Stimulated activated memory B cell treated with anti-CD40 and anti-IgM and Interleukin-4, amounts not matched to agents 10 μg/mL and 1 μg/mL and 100 μg/mL, for 72 hours (primary cell): ENCODE measurements around the gene TXNDC16.

ENCODE experiments used
- ATAC-seq: fragments of 150-1000 bp; cut with Tn5 transposase; 2 replicates; pipeline ENCODE4 v1.10.0; 2021
- H3K27ac Mint-ChIP-seq: one replicate; pipeline ENCODE4 v1.8.0; 2022; ENCODE audit warnings: mild to moderate bottlenecking, mixed read lengths
- H3K27me3 Mint-ChIP-seq: one replicate; pipeline ENCODE4 v1.8.0; 2022; ENCODE audit warnings: mixed read lengths
- H3K36me3 Mint-ChIP-seq: one replicate; pipeline ENCODE4 v1.8.0; 2022; ENCODE audit warnings: mixed read lengths
- H3K4me1 Mint-ChIP-seq: one replicate; pipeline ENCODE4 v1.8.0; 2022; ENCODE audit warnings: mixed read lengths
- H3K4me3 Mint-ChIP-seq: one replicate; pipeline ENCODE4 v1.8.0; 2022; ENCODE audit warnings: mild to moderate bottlenecking, moderate library complexity, mixed read lengths
- H3K9me3 Mint-ChIP-seq: one replicate; pipeline ENCODE4 v1.8.0; 2022; ENCODE audit warnings: mixed read lengths

The TXNDC16 gene

DNA sequence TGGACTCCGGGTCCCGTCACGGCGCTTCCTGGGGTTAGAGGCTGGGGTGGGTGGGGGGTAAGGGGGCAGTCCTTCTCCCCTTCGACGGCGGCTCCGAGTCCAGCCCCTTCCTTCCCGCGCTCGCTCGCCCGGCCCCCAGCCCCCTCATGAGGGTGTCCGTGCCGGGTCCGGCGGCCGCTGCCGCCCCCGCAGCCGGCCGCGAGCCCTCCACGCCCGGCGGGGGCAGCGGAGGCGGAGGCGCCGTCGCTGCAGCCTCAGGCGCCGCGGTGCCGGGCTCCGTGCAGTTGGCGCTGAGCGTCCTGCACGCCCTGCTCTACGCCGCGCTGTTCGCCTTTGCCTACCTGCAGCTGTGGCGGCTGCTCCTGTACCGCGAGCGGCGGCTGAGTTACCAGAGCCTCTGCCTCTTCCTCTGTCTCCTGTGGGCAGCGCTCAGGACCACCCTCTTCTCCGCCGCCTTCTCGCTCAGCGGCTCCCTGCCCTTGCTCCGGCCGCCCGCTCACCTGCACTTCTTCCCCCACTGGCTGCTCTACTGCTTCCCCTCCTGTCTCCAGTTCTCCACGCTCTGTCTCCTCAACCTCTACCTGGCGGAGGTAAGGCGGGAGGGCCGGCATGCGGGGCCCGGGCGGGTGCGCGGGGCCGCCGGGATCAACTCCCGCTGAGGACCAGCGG lies 831 bp upstream of the TXNDC16 start:
- no peaks in the 10 kb centered on the region for H3K36me3 Mint-ChIP-seq
- ATAC-seq, result peak; percentile 50
- H3K9me3 Mint-ChIP-seq, result no peaks in the 10 kb centered on the region
- H3K4me1 Mint-ChIP-seq, result peaks cover 29% of the 10 kb centered on the region
- H3K4me3 Mint-ChIP-seq, result peak overlapping the region; percentile 95
- H3K27me3 Mint-ChIP-seq, result peaks cover 8% of the 10 kb centered on the region
- peak overlapping the region; percentile 91 for H3K27ac Mint-ChIP-seq

DNA sequence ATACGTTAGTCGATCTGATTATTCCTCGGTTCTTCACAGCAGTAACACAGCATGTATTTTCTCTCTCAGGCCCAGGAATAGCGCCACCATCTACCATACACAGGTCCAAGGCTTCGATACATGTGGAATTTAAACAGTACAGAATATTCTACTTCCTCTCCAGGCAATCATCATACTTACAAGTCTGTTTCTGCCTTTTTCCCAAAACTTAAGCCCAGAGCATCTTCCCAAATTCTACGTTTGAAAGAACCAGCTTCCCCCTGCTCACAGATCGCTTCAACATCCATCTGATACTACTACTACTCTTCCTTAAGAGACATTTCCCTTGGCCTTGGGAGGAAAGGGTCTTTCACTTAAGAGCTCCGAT lies 626 bp downstream of the TXNDC16 start:
- Mint-ChIP-seq H3K27me3 (peaks cover 8% of the 10 kb centered on the region), H3K36me3 (no peaks in the 10 kb centered on the region), H3K4me1 (peaks cover 29% of the 10 kb centered on the region), H3K4me3 (peak overlapping the region; percentile 89), H3K9me3 (no peaks in the 10 kb centered on the region), H3K27ac (peak overlapping the region; percentile 91)
- no peak for ATAC-seq

DNA sequence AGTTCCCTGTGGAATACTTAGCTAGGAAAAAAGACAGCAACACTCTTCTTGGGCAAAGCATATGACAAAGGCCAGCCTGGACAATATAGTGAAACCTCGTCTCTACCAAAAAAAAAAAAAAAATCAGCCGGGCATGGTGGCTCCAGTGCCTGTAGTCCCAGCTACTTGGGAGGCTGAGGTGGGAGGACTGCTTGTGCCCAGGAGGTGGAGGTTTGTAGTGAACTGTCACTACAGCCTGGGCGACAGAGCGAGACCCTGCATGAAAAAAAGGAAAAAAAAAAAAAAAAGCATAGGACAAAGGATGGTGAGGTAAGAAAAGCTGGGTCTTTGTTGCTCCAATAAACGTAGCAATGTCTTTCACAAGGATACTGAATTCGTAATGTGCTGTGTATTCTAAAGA lies 1.1 kb downstream of the TXNDC16 start:
- Mint-ChIP-seq H3K36me3 (no peaks in the 10 kb centered on the region), H3K4me3 (peak overlapping the region; percentile 89), H3K9me3 (no peaks in the 10 kb centered on the region), H3K4me1 (peaks cover 31% of the 10 kb centered on the region), H3K27ac (peak overlapping the region; percentile 91), H3K27me3 (peaks cover 8% of the 10 kb centered on the region)
- ATAC-seq, result no peak

DNA sequence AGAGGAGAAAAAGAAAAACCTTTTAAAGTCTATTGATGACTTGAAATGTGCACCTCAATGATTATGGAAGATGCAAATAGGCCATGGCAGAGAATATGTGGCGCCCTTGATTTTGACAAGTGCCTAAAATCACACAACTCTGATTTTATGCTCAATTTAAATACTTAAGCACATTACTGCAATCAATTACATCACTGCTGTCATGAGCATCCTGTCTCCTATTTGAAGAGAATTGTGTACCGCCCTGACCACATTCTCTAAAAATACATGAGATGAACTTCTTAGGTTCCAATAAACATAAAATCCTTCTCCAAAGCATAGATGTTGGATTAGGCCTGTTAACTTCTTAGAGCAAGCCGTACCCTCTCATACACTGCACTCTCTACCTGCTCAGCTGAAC lies 1.6 kb downstream of the TXNDC16 start:
- Mint-ChIP-seq H3K27me3 (peaks cover 8% of the 10 kb centered on the region), H3K27ac (peak overlapping the region; percentile 91), H3K4me3 (no peak overlapping the region), H3K4me1 (peaks cover 36% of the 10 kb centered on the region), H3K9me3 (no peaks in the 10 kb centered on the region), H3K36me3 (no peaks in the 10 kb centered on the region)
- ATAC-seq, result no peak

DNA sequence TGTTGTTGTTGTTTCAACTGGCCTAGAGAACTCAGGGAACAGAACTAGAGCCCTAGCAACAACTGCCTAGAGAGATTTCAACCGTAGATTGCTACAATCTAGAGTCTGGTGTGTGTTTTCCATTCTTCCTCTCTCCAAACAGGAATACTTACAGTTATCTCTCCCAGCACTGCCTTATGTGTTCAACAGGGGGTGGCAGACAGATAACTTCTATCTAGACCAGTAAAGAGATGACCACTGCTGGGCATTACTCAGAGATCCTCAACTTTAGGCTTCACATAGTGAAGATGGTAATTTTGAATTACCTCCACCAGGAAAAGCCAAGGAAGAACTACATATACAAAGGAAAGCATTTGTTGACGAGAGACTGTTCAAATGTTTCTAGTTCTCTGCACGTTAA lies 4.8 kb downstream of the TXNDC16 start:
- no peak overlapping the region for H3K27ac Mint-ChIP-seq
- no peak for ATAC-seq
- H3K9me3 Mint-ChIP-seq, result no peaks in the 10 kb centered on the region

DNA sequence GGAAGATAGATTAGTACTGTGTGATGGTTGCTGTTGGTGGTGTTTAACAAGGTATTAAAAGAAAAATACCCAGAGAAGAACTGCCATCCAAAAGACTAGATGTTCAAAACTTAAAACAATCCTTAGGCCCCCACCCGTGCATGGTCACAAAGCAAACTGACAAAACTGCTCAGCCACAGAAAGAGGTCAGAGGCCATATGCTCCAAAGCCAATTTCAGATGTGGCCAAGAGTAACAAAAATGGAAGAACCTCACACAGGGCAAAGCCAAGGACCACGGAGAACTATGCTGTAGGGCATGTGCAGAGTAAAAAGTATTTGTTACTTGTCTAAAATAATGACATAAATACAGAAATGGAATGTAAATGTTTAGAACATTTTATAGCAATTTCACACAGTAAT lies 5.3 kb downstream of the TXNDC16 start:
- Mint-ChIP-seq H3K36me3 (peaks cover 5% of the 10 kb centered on the region), H3K27me3 (no peaks in the 10 kb centered on the region), H3K9me3 (no peaks in the 10 kb centered on the region), H3K27ac (no peak overlapping the region), H3K4me1 (peaks cover 31% of the 10 kb centered on the region), H3K4me3 (no peak overlapping the region)
- no peak for ATAC-seq

More for the DNA sequence above, 4.8 kb downstream of the TXNDC16 start:
- H3K27me3 Mint-ChIP-seq, result no peaks in the 10 kb centered on the region
- peaks cover 33% of the 10 kb centered on the region for H3K4me1 Mint-ChIP-seq
- peaks cover 5% of the 10 kb centered on the region for H3K36me3 Mint-ChIP-seq
- no peak overlapping the region for H3K4me3 Mint-ChIP-seq

DNA sequence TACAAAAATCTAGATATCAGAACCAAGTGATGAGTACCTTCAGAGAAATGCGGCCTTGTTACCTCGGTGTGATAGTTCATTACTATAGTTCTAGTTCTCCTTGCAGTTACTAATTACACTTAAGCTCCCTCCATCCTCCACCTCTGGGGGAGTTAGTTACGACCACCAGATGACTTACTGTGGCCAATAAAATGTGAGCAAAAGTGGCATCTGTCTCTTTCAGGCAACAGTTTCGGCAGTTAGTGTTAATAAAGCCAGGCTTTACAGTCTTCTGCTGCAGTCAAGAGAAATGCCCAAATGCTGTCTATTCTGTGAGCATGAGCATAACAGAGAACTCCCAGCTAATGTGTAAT lies 6.0 kb downstream of the TXNDC16 start:
- Mint-ChIP-seq H3K4me1 (peaks cover 24% of the 10 kb centered on the region), H3K36me3 (peaks cover 5% of the 10 kb centered on the region), H3K27me3 (no peaks in the 10 kb centered on the region), H3K9me3 (no peaks in the 10 kb centered on the region), H3K4me3 (no peak overlapping the region), H3K27ac (no peak overlapping the region)
- ATAC-seq, result no peak

DNA sequence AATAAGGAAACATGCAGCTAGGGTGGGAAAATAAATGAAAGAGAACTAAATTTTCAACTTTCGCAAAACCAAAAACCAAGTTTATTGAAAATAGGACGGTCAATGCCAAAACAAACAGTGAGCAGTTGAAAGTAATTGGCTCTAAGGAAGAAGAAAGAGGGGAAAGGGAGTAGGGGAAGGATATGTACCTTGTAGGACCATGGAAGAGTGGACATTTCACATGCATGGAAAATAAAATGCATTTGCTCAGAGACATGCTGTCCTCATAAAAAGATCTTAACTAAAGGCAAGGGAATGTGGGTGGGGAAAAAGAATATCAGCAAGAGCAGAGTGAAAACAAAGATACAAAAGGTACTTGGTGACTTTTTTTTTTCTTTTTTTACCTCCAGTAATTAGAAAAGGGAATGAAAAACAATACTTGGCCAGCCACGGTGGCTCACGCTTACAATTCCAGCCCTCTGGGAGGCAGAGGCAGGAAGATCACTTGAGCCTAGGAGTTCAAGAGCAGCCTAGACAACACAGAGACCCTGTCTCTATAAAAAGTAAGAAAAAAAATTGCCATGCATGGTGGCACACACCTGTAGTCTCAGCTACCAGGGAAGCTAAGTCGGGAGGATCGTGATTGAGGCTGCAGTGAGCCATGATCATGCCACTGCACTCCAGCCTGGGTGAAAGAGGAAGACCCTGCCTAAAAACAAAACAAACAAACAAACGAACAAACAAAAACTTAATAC lies 6.6 kb downstream of the TXNDC16 start:
- no peak for ATAC-seq
- no peak overlapping the region for H3K4me3 Mint-ChIP-seq

DNA sequence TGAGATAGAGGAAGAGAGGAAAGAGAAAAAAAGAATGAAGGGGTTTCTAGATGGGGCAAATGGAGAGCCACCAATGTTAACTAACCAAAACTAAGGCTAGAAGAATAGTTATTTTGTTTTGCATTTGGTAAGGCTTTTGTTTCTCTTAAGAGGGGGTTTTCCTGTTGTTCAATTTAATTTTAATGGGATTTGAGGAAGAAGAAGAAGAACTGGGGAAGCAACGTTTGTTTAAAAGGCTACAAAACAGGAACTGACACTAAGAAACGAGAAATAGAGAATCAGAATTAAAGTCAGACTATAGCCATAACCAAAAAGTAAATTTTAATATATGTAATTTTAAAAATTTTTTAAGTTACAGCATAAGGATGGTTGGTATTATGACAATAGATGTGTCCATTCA lies 13.7 kb downstream of the TXNDC16 start:
- no peak for ATAC-seq
- H3K27me3 Mint-ChIP-seq, result no peaks in the 10 kb centered on the region

More for the DNA sequence above, 6.6 kb downstream of the TXNDC16 start:
- peaks cover 5% of the 10 kb centered on the region for H3K36me3 Mint-ChIP-seq
- no peak overlapping the region for H3K27ac Mint-ChIP-seq
- H3K9me3 Mint-ChIP-seq, result no peaks in the 10 kb centered on the region
- peaks cover 18% of the 10 kb centered on the region for H3K4me1 Mint-ChIP-seq
- H3K27me3 Mint-ChIP-seq, result no peaks in the 10 kb centered on the region

DNA sequence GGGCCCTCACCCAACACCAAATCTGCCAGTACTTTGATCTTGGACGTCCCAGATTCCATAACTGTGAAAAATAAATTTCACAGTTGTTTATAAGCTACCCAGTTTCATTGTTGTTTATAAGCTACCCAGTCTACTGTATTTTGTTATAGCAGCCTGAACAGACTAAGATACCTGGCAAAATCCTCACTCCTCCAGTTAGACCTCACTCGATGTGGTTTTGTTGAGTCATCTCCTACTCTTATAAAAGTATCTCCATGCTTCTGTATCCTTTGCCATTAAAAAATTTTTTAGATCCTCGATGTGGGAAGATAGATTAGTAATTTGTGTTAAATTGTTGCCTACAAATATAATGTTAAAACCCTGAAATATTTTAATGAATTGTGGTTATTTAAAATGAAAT lies 16.0 kb downstream of the TXNDC16 start:
- Mint-ChIP-seq H3K27me3 (no peaks in the 10 kb centered on the region), H3K4me1 (peaks cover 16% of the 10 kb centered on the region), H3K27ac (no peak overlapping the region), H3K36me3 (peaks cover 46% of the 10 kb centered on the region), H3K4me3 (no peak overlapping the region), H3K9me3 (no peaks in the 10 kb centered on the region)
- no peak for ATAC-seq

More for the DNA sequence above, 13.7 kb downstream of the TXNDC16 start:
- no peak overlapping the region for H3K4me3 Mint-ChIP-seq
- H3K9me3 Mint-ChIP-seq, result no peaks in the 10 kb centered on the region
- peaks cover 16% of the 10 kb centered on the region for H3K4me1 Mint-ChIP-seq
- H3K36me3 Mint-ChIP-seq, result peaks cover 39% of the 10 kb centered on the region
- peak overlapping the region; percentile 18 for H3K27ac Mint-ChIP-seq

DNA sequence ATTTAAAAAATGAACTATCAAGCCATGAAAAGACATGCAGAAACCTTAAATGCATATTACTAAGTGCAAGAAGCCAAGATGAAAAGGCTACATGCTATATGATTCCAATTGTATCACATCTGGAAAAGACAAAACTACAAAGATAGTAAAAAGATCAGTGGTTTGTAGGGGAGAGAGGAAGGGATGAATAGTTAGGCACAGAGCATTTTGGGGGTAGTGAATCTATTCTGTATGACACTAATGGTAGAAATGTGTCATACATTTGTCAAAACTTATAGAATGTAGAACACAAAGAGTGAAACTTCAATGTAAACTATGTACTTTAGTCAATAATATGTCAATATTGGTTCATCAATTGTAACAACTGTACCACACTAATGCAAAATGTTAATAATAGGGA lies 20.8 kb downstream of the TXNDC16 start:
- Mint-ChIP-seq H3K27ac (no peak overlapping the region), H3K4me3 (no peak overlapping the region), H3K9me3 (no peaks in the 10 kb centered on the region), H3K27me3 (no peaks in the 10 kb centered on the region), H3K36me3 (peaks cover 41% of the 10 kb centered on the region), H3K4me1 (no peaks in the 10 kb centered on the region)
- no peak for ATAC-seq

DNA sequence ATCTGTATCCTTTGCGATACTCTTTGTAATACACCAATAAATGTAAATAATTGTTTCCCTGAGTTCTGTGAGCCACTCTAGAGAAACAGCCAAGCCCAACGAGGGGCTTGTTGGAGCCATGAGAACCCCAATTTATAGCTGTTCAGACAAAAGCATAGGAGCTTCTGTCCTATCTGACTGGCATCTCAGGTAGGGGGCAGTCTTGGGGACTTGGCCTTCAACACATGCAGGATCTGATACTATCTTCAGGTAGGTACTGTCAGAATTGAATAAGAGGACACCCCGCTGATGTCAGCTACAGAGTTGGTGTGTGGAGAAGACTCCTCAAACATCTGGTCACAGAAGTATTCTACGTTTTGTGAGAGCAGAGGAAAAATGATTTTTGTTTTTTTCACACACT lies 25.3 kb downstream of the TXNDC16 start:
- no peak overlapping the region for H3K27ac Mint-ChIP-seq
- H3K4me1 Mint-ChIP-seq, result no peaks in the 10 kb centered on the region
- peaks cover 13% of the 10 kb centered on the region for H3K36me3 Mint-ChIP-seq
- H3K27me3 Mint-ChIP-seq, result no peaks in the 10 kb centered on the region
- no peak overlapping the region for H3K4me3 Mint-ChIP-seq
- no peaks in the 10 kb centered on the region for H3K9me3 Mint-ChIP-seq
- no peak for ATAC-seq

DNA sequence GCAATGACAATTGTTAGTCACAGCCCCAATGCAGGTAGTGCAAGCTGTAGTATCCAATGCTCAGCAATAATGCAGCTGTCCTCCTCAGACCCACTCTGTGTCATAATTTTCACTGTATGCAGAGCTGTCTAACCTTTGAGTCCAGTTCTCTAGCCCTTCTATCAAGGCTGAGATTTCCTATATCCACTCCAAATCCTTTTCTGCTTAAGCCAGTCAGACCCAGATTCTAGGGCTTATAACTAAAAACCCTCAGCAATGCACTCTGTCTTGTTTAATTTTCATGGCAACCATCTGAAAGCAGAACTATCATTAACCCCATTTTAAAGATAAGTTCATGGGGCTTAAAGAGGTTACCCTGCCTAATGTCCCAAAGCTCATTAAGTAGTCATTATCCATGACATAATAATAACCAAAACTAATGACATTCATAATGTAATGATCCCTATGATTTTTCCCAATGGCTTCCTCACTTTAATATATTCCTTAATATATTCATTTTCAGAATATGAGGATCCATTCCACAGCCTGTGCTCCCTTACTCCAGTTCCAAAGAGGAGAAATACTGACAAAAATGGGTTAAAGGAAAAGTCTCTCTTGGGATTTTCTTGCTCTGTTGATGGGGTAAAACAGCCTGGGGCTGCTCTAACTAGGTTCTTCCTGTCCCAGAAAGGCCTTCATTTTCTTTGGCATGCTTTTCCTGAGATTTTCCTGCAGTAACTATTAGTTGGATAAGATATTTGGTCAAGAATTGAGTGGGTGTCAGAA lies 29.5 kb downstream of the TXNDC16 start:
- peaks cover 7% of the 10 kb centered on the region for H3K36me3 Mint-ChIP-seq
- no peak overlapping the region for H3K4me3 Mint-ChIP-seq
- H3K4me1 Mint-ChIP-seq, result no peaks in the 10 kb centered on the region
- H3K9me3 Mint-ChIP-seq, result no peaks in the 10 kb centered on the region
- no peak for ATAC-seq
- no peaks in the 10 kb centered on the region for H3K27me3 Mint-ChIP-seq
- no peak overlapping the region for H3K27ac Mint-ChIP-seq

DNA sequence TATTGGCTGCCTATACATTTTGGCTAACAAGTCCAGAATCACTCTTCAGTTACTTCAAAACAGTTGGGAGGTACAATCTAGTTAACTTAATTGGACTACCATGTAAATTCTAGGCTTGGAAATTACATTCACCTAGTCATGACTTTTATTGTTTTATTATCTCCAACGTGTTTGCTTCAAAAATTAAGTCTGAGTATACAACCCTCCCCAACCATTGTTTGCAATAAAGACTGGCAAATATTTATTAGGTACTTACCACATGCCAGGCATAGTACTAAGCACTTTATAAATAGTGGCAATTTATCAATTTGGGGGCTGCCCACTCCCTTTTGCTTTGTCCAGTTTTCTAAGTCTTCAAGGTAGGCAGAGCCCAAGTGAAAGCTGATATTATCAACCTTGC lies 30.3 kb downstream of the TXNDC16 start:
- Mint-ChIP-seq H3K36me3 (peaks cover 7% of the 10 kb centered on the region), H3K9me3 (no peaks in the 10 kb centered on the region), H3K27me3 (no peaks in the 10 kb centered on the region), H3K27ac (no peak overlapping the region), H3K4me1 (no peaks in the 10 kb centered on the region), H3K4me3 (no peak overlapping the region)
- ATAC-seq, result no peak

DNA sequence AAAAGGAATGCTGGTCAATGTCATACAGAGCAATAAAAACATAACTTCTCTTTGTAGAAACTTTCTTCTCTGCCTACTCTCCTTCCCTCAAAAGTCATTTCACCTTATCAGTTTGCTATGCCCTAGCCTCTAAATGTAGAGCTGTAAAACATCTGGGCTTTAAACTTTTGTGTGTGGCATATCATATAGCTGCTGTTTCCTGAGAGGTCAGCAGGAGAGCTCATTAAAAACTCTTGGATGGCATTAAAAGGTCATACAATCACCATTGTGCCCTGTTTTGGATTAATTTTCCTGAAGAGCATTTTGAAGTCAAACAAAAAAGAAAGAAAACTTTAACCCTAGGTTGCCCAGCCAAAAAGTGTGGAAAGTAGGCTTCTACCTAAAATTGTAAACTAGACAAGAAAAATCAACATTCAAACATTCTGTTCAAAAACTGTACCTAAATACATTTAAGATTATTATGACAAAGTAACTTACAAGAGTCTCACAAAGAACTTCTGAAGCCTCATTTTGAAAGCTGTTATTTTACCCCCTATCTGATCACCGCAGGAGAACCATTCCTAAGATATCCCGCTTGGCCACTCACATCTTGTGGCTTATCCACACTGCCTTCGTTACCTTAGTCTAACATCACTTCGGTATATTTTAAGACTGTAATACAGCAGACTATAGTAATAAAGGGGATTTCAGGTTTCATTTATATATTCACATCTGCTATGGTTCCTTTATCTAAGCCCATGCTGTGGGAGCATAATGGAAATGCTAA lies 38.1 kb downstream of the TXNDC16 start:
- Mint-ChIP-seq H3K27ac (no peak overlapping the region), H3K9me3 (no peaks in the 10 kb centered on the region), H3K36me3 (peaks cover under 1% of the 10 kb centered on the region), H3K27me3 (no peaks in the 10 kb centered on the region), H3K4me3 (no peak overlapping the region), H3K4me1 (no peaks in the 10 kb centered on the region)
- ATAC-seq, result no peak
